Ectodermal cell (in vitro differentiated cells): Measurements from ENCODE around the gene FSTL5.

Source experiments
- H3K27ac ChIP-seq: 2 replicates; pipeline ENCODE4 v1.7.0; 2013; ENCODE audit warnings: mild to moderate bottlenecking, low read depth, low read length; ENCODE audit not compliant: insufficient read depth, poor library complexity, severe bottlenecking
- H3K27me3 ChIP-seq: 2 replicates; pipeline ENCODE4 v1.7.0; 2013; ENCODE audit warnings: mild to moderate bottlenecking, low read length; ENCODE audit not compliant: insufficient read depth, control insufficient read depth, poor library complexity, severe bottlenecking
- H3K36me3 ChIP-seq: one replicate; pipeline ENCODE4 v1.7.0; 2013; ENCODE audit warnings: low read length; ENCODE audit not compliant: control insufficient read depth, insufficient read depth
- H3K4me1 ChIP-seq: one replicate; pipeline ENCODE4 v1.7.0; 2013; ENCODE audit warnings: low read length; ENCODE audit not compliant: control insufficient read depth, insufficient read depth
- H3K4me3 ChIP-seq: 2 replicates; pipeline ENCODE4 v1.7.0; 2013; ENCODE audit warnings: low read depth, low read length, control low read depth; ENCODE audit not compliant: insufficient read depth
- H3K9me3 ChIP-seq: 2 replicates; pipeline ENCODE4 v1.7.0; 2013; ENCODE audit warnings: mild to moderate bottlenecking, low read length, moderate library complexity; ENCODE audit not compliant: control insufficient read depth
- WGBS, 2 experiments: methylation state at CpG; one replicate each; pipeline ENCODE4 v1.1.7; 2013; ENCODE audit warnings: missing lambda C conversion rate in 2 of 2; 5-methylcytosine and 5-hydroxymethylcytosine counted together

FSTL5 gene

GRCh38 chr4:162017863-162018262 lies 145.9 kb downstream of the FSTL5 start:
- H3K36me3 ChIP-seq = no peaks in the 10 kb centered on the region
- no peaks in the 10 kb centered on the region for H3K9me3 ChIP-seq
- H3K4me3 ChIP-seq = no peak overlapping the region
- no peak overlapping the region for H3K27ac ChIP-seq
- 60 to 64% methylated on average over 2 of the region's 2 CpGs for WGBS, 2 experiments
- H3K4me1 ChIP-seq = no peaks in the 10 kb centered on the region
- no peaks in the 10 kb centered on the region for H3K27me3 ChIP-seq

GRCh38 chr4:162016991-162017390 lies 146.8 kb downstream of the FSTL5 start:
- Histone ChIP-seq H3K36me3 (no peaks in the 10 kb centered on the region), H3K27me3 (no peaks in the 10 kb centered on the region), H3K27ac (no peak overlapping the region), H3K4me3 (no peak overlapping the region), H3K9me3 (no peaks in the 10 kb centered on the region), H3K4me1 (no peaks in the 10 kb centered on the region)
- WGBS, 2 experiments = 89 to 91% methylated on average over 2 of the region's 2 CpGs

GRCh38 chr4:162016219-162016618 lies 147.6 kb downstream of the FSTL5 start:
- Histone ChIP-seq H3K27me3 (no peaks in the 10 kb centered on the region), H3K4me1 (no peaks in the 10 kb centered on the region), H3K27ac (no peak overlapping the region)

GRCh38 chr4:162015090-162015489 lies 148.7 kb downstream of the FSTL5 start:
- Histone ChIP-seq H3K27ac (no peak overlapping the region), H3K27me3 (no peaks in the 10 kb centered on the region), H3K4me1 (no peaks in the 10 kb centered on the region), H3K9me3 (no peaks in the 10 kb centered on the region), H3K36me3 (no peaks in the 10 kb centered on the region), H3K4me3 (no peak overlapping the region)
- WGBS, 2 experiments = 95 to 99% methylated on average over 3 of the region's 3 CpGs

More at GRCh38 chr4:162016219-162016618, 147.6 kb downstream of the FSTL5 start:
- Histone ChIP-seq H3K9me3 (no peaks in the 10 kb centered on the region), H3K36me3 (no peaks in the 10 kb centered on the region), H3K4me3 (no peak overlapping the region)
- 0% methylated on average over 1 of the region's 1 CpG; no CpG with 5 or more reads in 1 of the 2 experiments for WGBS, 2 experiments

- WGBS, 2 experiments = 88 to 100% methylated on average over 2 of the region's 2 CpGs
- Histone ChIP-seq H3K4me1 (no peaks in the 10 kb centered on the region), H3K36me3 (no peaks in the 10 kb centered on the region), H3K27me3 (no peaks in the 10 kb centered on the region), H3K4me3 (no peak overlapping the region), H3K9me3 (no peaks in the 10 kb centered on the region), H3K27ac (no peak overlapping the region)
These were observed 152.7 kb downstream of the FSTL5 start for GRCh38 chr4:162011089-162011488.

GRCh38 chr4:162010362-162010761 lies 153.4 kb downstream of the FSTL5 start:
- no peaks in the 10 kb centered on the region for H3K4me1 ChIP-seq
- no peaks in the 10 kb centered on the region for H3K9me3 ChIP-seq
- no peak overlapping the region for H3K4me3 ChIP-seq
- WGBS, 2 experiments = 84 to 93% methylated on average over 2 of the region's 2 CpGs
- no peaks in the 10 kb centered on the region for H3K36me3 ChIP-seq
- H3K27me3 ChIP-seq = no peaks in the 10 kb centered on the region
- no peak overlapping the region for H3K27ac ChIP-seq

GRCh38 chr4:161992317-161992716 lies 171.5 kb downstream of the FSTL5 start:
- WGBS, 2 experiments = 84 to 88% methylated on average over 7 of the region's 7 CpGs
- H3K27ac ChIP-seq = no peak overlapping the region
- no peaks in the 10 kb centered on the region for H3K9me3 ChIP-seq
- H3K4me1 ChIP-seq = no peaks in the 10 kb centered on the region
- H3K36me3 ChIP-seq = no peaks in the 10 kb centered on the region
- no peak overlapping the region for H3K4me3 ChIP-seq
- H3K27me3 ChIP-seq = no peaks in the 10 kb centered on the region

GRCh38 chr4:161991811-161992210 lies 172.0 kb downstream of the FSTL5 start:
- 74 to 75% methylated on average over 5 of the region's 5 CpGs for WGBS, 2 experiments
- no peaks in the 10 kb centered on the region for H3K4me1 ChIP-seq
- H3K27ac ChIP-seq = no peak overlapping the region
- no peak overlapping the region for H3K4me3 ChIP-seq
- H3K9me3 ChIP-seq = no peaks in the 10 kb centered on the region
- H3K27me3 ChIP-seq = no peaks in the 10 kb centered on the region
- H3K36me3 ChIP-seq = no peaks in the 10 kb centered on the region

GRCh38 chr4:161990721-161991120 lies 173.1 kb downstream of the FSTL5 start:
- WGBS, 2 experiments = 80 to 100% methylated on average over 1 of the region's 2 CpGs
- Histone ChIP-seq H3K4me3 (no peak overlapping the region), H3K36me3 (no peaks in the 10 kb centered on the region), H3K27me3 (no peaks in the 10 kb centered on the region), H3K4me1 (no peaks in the 10 kb centered on the region), H3K27ac (no peak overlapping the region), H3K9me3 (no peaks in the 10 kb centered on the region)

GRCh38 chr4:161988946-161989345 lies 174.9 kb downstream of the FSTL5 start:
- Histone ChIP-seq H3K36me3 (no peaks in the 10 kb centered on the region), H3K4me3 (no peak overlapping the region), H3K27ac (no peak overlapping the region), H3K27me3 (no peaks in the 10 kb centered on the region), H3K9me3 (no peaks in the 10 kb centered on the region), H3K4me1 (no peaks in the 10 kb centered on the region)

GRCh38 chr4:161987611-161988010 lies 176.2 kb downstream of the FSTL5 start:
- Histone ChIP-seq H3K36me3 (no peaks in the 10 kb centered on the region), H3K9me3 (no peaks in the 10 kb centered on the region), H3K27me3 (no peaks in the 10 kb centered on the region), H3K4me3 (no peak overlapping the region), H3K27ac (no peak overlapping the region), H3K4me1 (no peaks in the 10 kb centered on the region)
- 86 to 91% methylated on average over 1 of the region's 1 CpG for WGBS, 2 experiments
